HFFc6 (cell line): ENCODE data around the gene MORC1. TPM values are rescaled to one million over a fixed set of nuclear protein-coding genes. Genes with fewer than 3 reads are reported as not detected.

Source experiments
- DNase-seq: peaks from one replicate; pipeline ENCODE4 v3.0.0-alpha.2; 2018
- H3K27ac Mint-ChIP-seq: 2 replicates; pipeline ENCODE4 v1.8.0; 2020; ENCODE audit warnings: mild to moderate bottlenecking, mixed read lengths
- H3K27me3 Mint-ChIP-seq: 2 replicates; pipeline ENCODE4 v1.8.0; 2021; ENCODE audit warnings: mild to moderate bottlenecking, moderate library complexity, mixed read lengths; ENCODE audit not compliant: insufficient read depth
- H3K36me3 Mint-ChIP-seq: 2 replicates; pipeline ENCODE4 v1.8.0; 2021; ENCODE audit warnings: low read depth, mixed read lengths
- H3K4me1 Mint-ChIP-seq: 2 replicates; pipeline ENCODE4 v1.8.0; 2020; ENCODE audit warnings: low read depth, mixed read lengths
- H3K4me3 Mint-ChIP-seq: 2 replicates; pipeline ENCODE4 v1.8.0; 2020; ENCODE audit warnings: mild to moderate bottlenecking, moderate library complexity, mixed read lengths
- H3K9me3 Mint-ChIP-seq: 2 replicates; pipeline ENCODE4 v1.8.0; 2020; ENCODE audit warnings: mild to moderate bottlenecking, mixed read lengths
- total RNA-seq, 6 experiments: library from RNA; stranded (reverse); fragmentation: NEBNext Ultra II Directional; extraction: Animal tissue kit (Norgen Biotek cat#: 25700); gene quantifications; 2 replicates in 1 of 6; 3 replicates in 5 of 6; pipeline ENCODE4 v1.2.3, GENCODE V29; 2021
- TF ChIP-seq, protein P1 (sequence below): fragments of 200-600 bp; sonication (generic); IDR thresholded peaks from 2 replicates; pipeline ENCODE4 v1.5.0; 2021; ENCODE audit warnings: antibody characterized with exemption, mild to moderate bottlenecking

MORC1 gene
- total RNA-seq, 6 experiments from 2014 or later, result not detected

DNA sequence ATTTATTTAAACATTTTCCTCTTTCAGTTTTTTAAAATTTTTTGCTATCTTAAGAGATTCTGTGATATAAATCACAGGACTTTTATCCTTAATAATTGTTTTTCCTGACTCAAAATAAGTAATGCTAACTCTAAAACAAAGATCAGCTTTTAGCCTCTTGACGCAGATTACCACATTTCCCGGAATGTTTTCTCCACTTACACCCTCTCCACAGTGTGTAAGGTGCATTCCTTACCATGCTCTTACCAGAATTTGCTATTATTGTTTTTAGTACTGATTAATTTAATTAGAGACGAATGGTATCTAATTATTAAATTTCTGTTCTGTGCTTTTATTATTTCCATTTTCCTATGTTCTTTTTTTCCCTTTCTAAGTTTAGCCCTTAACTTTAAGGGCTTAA lies 199.1 kb downstream of the MORC1 start:
- H3K4me3 Mint-ChIP-seq, result no peak overlapping the region
- no peaks in the 10 kb centered on the region for H3K9me3 Mint-ChIP-seq
- no peaks in the 10 kb centered on the region; the same call in 1 of the 2 replicates for H3K27me3 Mint-ChIP-seq
- DNase-seq, result no peak
- TF ChIP-seq, protein P1, sequence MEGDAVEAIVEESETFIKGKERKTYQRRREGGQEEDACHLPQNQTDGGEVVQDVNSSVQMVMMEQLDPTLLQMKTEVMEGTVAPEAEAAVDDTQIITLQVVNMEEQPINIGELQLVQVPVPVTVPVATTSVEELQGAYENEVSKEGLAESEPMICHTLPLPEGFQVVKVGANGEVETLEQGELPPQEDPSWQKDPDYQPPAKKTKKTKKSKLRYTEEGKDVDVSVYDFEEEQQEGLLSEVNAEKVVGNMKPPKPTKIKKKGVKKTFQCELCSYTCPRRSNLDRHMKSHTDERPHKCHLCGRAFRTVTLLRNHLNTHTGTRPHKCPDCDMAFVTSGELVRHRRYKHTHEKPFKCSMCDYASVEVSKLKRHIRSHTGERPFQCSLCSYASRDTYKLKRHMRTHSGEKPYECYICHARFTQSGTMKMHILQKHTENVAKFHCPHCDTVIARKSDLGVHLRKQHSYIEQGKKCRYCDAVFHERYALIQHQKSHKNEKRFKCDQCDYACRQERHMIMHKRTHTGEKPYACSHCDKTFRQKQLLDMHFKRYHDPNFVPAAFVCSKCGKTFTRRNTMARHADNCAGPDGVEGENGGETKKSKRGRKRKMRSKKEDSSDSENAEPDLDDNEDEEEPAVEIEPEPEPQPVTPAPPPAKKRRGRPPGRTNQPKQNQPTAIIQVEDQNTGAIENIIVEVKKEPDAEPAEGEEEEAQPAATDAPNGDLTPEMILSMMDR, result no peak
- peaks cover 12% of the 10 kb centered on the region; the same call in 1 of the 2 replicates for H3K4me1 Mint-ChIP-seq
- no peaks in the 10 kb centered on the region for H3K36me3 Mint-ChIP-seq
- no peak overlapping the region for H3K27ac Mint-ChIP-seq

DNA sequence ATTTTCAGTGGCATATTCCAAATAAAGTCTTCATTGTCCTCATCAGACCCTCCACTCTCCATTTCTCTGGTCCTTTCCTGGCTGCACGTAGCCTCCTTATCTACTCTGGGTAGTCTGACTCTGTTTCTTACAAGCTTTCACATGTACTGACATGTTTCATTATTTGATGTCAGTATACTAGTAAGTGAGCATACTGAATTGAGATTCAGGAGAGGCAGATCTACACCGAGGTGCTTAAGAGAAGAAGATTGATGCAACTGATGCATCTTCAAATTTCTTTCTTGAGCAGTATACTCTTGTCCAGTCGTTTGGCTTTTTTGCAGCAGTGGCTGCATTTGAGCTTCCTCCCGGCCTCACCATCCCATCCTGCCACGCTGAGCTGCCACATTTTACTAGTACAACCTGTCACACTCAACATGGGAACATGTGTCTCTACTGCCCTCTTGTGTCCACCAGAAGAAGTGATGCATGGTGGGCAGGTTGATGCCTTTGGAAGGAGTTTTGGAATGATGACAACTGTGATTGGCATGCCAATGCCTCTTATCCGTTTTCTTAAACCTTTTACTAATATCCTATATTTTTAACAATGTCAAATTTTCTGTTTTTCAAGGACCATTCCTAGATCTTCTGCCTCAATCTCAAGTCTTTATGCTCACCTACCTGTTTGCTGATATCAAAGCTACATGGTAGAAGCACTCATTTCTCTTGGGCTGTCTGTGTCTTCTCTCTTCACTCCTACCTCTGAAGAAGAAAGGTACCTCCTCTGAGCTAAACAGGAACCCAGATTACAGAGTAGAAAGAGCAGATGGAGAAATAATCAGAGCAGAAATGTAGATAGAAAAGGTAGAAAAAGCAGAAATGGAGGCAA lies 202.9 kb downstream of the MORC1 start:
- H3K4me1 Mint-ChIP-seq, result peaks cover 11% of the 10 kb centered on the region; the same call in 1 of the 2 replicates
- H3K27ac Mint-ChIP-seq, result no peak overlapping the region
- no peaks in the 10 kb centered on the region for H3K9me3 Mint-ChIP-seq
- DNase-seq, result peak; percentile 60
- TF ChIP-seq, protein P1, result peak; percentile 90
- peaks cover 1% of the 10 kb centered on the region for H3K27me3 Mint-ChIP-seq
- peak overlapping the region; percentile 29; the same call in 1 of the 2 replicates for H3K4me3 Mint-ChIP-seq
- no peaks in the 10 kb centered on the region for H3K36me3 Mint-ChIP-seq

DNA sequence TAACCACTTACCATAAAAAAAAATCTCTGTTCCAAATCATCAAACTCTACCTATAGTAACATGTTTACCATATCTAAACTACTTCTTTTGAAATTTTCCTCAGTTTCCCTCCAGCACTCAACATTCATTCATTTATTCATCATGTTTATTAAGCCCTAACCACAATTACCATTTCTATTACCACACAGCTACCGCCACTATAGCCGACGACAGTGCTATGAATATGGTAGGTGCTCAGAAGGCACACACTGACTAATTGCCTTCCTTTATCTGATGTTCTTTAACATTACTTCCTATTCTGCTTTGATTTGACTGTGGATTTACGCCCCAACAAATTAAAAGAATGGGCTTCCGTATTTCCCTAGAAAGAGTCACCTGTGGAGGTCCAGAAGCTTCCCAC lies 208.1 kb downstream of the MORC1 start:
- Mint-ChIP-seq H3K4me3 (no peak overlapping the region), H3K9me3 (no peaks in the 10 kb centered on the region; the same call in 1 of the 2 replicates), H3K27ac (no peak overlapping the region), H3K36me3 (no peaks in the 10 kb centered on the region), H3K27me3 (peaks cover 1% of the 10 kb centered on the region), H3K4me1 (peaks cover 3% of the 10 kb centered on the region; the same call in 1 of the 2 replicates)
- no peak for DNase-seq
- TF ChIP-seq, protein P1, result no peak

Other genes starting within 250 kb of the MORC1 start
- not detected for gene GUCA1C, start 164.3 kb downstream of the MORC1 start, total RNA-seq
- gene C3orf85, start 18.6 kb upstream of the MORC1 start, total RNA-seq, result not detected
- not detected for gene DPPA2, start 198.4 kb upstream of the MORC1 start, total RNA-seq
- gene DPPA4, start 219.4 kb upstream of the MORC1 start, total RNA-seq, result 1 to 10 TPM in 4 of 6 experiments, not detected in 2; 1.1 to 1.9 (median 1.4) TPM